Mesenchymal stem cell (in vitro differentiated cells and primary cell): ENCODE results near the gene TAPT1. TPM values are rescaled to one million over a fixed set of nuclear protein-coding genes. Genes with fewer than 3 reads are reported as not detected.

ENCODE experiments used
- DNase-seq: peaks from one replicate; pipeline ENCODE4 v3.0.0-alpha.2; 2013
- H2AFZ ChIP-seq: one replicate; pipeline ENCODE4 v1.6.1; 2013; ENCODE audit warnings: low read depth, mild to moderate bottlenecking, control low read depth, inconsistent platforms, low read length, moderate library complexity
- H2AK5ac ChIP-seq: 2 replicates; pipeline ENCODE4 v1.6.1; 2013; ENCODE audit warnings: low read length, moderate library complexity, mild to moderate bottlenecking, inconsistent platforms; ENCODE audit not compliant: severe bottlenecking
- H2BK120ac ChIP-seq: one replicate; pipeline ENCODE4 v1.6.1; 2013; ENCODE audit warnings: low read depth, mild to moderate bottlenecking, inconsistent platforms, low read length, moderate library complexity
- H2BK12ac ChIP-seq, 2 experiments: one replicate each; pipeline ENCODE4 v1.6.1; 2013; ENCODE audit warnings: inconsistent platforms in 2 of 2, low read length in 2 of 2, mild to moderate bottlenecking in 2 of 2, moderate library complexity in 2 of 2, control low read depth in 1 of 2
- H2BK15ac ChIP-seq: one replicate; pipeline ENCODE4 v1.6.1; 2013; ENCODE audit warnings: mild to moderate bottlenecking, low read depth, inconsistent platforms; ENCODE audit not compliant: poor library complexity, severe bottlenecking
- H2BK5ac ChIP-seq: 2 replicates; pipeline ENCODE4 v1.6.1; 2013; ENCODE audit warnings: low read depth, mild to moderate bottlenecking, low read length, control low read depth, inconsistent platforms; ENCODE audit not compliant: poor library complexity, severe bottlenecking
- H3K14ac ChIP-seq, 2 experiments: one replicate each; pipeline ENCODE4 v1.6.1; 2013; ENCODE audit warnings: inconsistent platforms in 2 of 2, low read length in 2 of 2, control low read depth in 1 of 2, mild to moderate bottlenecking in 1 of 2, moderate library complexity in 1 of 2
- H3K18ac ChIP-seq, 2 experiments: one replicate each; pipeline ENCODE4 v1.6.1; 2013; ENCODE audit warnings: inconsistent platforms in 2 of 2, low read length in 2 of 2, control low read depth in 1 of 2, low read depth in 1 of 2, mild to moderate bottlenecking in 1 of 2
- H3K23ac ChIP-seq, 2 experiments: one replicate each; pipeline ENCODE4 v1.6.1; 2013; ENCODE audit warnings: inconsistent platforms in 2 of 2, low read length in 2 of 2, mild to moderate bottlenecking in 2 of 2, moderate library complexity in 2 of 2, control low read depth in 1 of 2
- H3K27ac ChIP-seq: 2 replicates; pipeline ENCODE4 v1.5.1; 2013; ENCODE audit warnings: mild to moderate bottlenecking, moderate library complexity, low read length, control low read depth, inconsistent platforms; ENCODE audit not compliant: poor library complexity, severe bottlenecking
- H3K27me3 ChIP-seq, 2 experiments: 2 replicates each; pipeline versions ENCODE4 v1.6.1 to v1.7.0; 2013; ENCODE audit warnings: low read length in 2 of 2, mild to moderate bottlenecking in 2 of 2, moderate library complexity in 2 of 2, control low read depth in 1 of 2, inconsistent platforms in 1 of 2; ENCODE audit not compliant: control insufficient read depth in 1 of 2, insufficient read depth in 1 of 2
- H3K36me3 ChIP-seq, 2 experiments: 2 replicates each; pipeline versions ENCODE4 v1.6.1 to v1.7.0; 2013; ENCODE audit warnings: low read length in 2 of 2, control low read depth in 1 of 2, inconsistent platforms in 1 of 2, low read depth in 1 of 2, mild to moderate bottlenecking in 1 of 2; ENCODE audit not compliant: insufficient read depth in 2 of 2, control insufficient read depth in 1 of 2
- H3K4ac ChIP-seq, 2 experiments: one replicate each; pipeline ENCODE4 v1.6.1; 2013; ENCODE audit warnings: inconsistent platforms in 2 of 2, low read length in 2 of 2, mild to moderate bottlenecking in 2 of 2, moderate library complexity in 2 of 2, control low read depth in 1 of 2, low read depth in 1 of 2
- H3K4me1 ChIP-seq: 2 replicates; pipeline ENCODE4 v1.6.1; 2013; ENCODE audit warnings: low read depth, low read length, control low read depth; ENCODE audit not compliant: control insufficient read depth, insufficient read depth
- H3K4me2 ChIP-seq: 2 replicates; pipeline ENCODE4 v1.6.1; 2013; ENCODE audit warnings: low read length, mild to moderate bottlenecking, inconsistent platforms; ENCODE audit not compliant: poor library complexity, severe bottlenecking
- H3K4me3 ChIP-seq, 2 experiments: 2 replicates each; pipeline versions ENCODE4 v1.5.1 to v1.7.0; 2013; ENCODE audit warnings: low read length in 2 of 2, mild to moderate bottlenecking in 2 of 2, control low read depth in 1 of 2, low read depth in 1 of 2; ENCODE audit not compliant: insufficient read depth in 1 of 2
- H3K79me1 ChIP-seq: replicated peaks from 2 replicates; pipeline ENCODE4 v1.6.1; 2013; ENCODE audit warnings: mild to moderate bottlenecking, control low read depth, low read length, inconsistent platforms; ENCODE audit not compliant: poor library complexity, severe bottlenecking
- H3K9ac ChIP-seq: 2 replicates; pipeline ENCODE4 v1.7.0; 2013; ENCODE audit warnings: mild to moderate bottlenecking, low read length, moderate library complexity
- H3K9me3 ChIP-seq: 2 replicates; pipeline ENCODE4 v1.7.0; 2013; ENCODE audit warnings: mild to moderate bottlenecking, low read length; ENCODE audit not compliant: control insufficient read depth
- H4K8ac ChIP-seq: one replicate; pipeline ENCODE4 v1.6.1; 2013; ENCODE audit warnings: inconsistent platforms, mild to moderate bottlenecking, low read length, moderate library complexity
- H4K91ac ChIP-seq: one replicate; pipeline ENCODE4 v1.6.1; 2013; ENCODE audit warnings: mild to moderate bottlenecking, low read length, inconsistent platforms
- WGBS: methylation state at CpG from one replicate; pipeline ENCODE4 v1.1.7; 2013; ENCODE audit warnings: mixed read lengths; 5-methylcytosine and 5-hydroxymethylcytosine counted together
- small RNA-seq: library from polyadenylated mRNA; stranded (forward); fragments of <200 nt; extraction: miRNeasy Mini kit (QIAGEN cat#:217004); gene quantifications from one replicate; pipeline ENCODE3, GENCODE V24; 2013; ENCODE audit warnings: low read depth

TAPT1 gene

DNA sequence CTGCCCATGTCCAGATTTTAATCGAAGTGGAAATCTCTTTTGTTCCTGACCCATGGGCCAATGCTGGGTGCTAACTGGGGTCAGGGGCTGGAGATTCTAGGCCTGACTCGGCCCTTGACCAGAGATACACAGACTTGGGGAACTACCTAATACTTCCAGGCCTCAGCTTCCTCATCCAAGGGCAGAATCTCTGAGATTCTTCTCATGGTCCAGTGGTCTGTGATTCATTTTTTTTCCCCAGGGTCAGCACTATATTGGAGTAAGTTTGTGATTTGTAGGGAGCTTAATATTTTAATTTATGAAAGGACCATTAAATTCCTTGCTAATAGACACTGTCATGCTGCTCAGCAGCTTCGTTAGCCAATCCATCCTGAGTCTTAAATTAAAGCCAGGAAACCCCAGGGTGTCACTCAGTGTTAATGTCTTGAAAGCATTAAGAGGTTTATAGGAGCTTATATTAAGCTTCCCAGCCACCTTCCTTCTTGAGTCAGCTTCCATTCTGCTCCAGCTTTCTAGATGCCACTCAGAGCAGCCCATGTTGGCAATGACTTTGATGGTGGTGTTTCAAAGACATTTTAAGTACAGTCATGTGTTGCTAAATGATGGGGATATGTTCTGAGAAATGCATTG lies 115.5 kb downstream of the TAPT1 start:
- Histone ChIP-seq H3K9me3 (no peaks in the 10 kb centered on the region), H4K91ac (no peak overlapping the region), H3K23ac (no peak overlapping the region), H3K27me3 (peaks cover 33 to 67% of the 10 kb centered on the region in 2 experiments), H3K27ac (no peak overlapping the region), H3K4ac (no peak overlapping the region), H2AK5ac (no peak overlapping the region), H2BK5ac (no peak overlapping the region), H3K4me2 (no peak overlapping the region), H2BK120ac (no peak overlapping the region), H3K9ac (no peak overlapping the region), H3K79me1 (no peaks in the 10 kb centered on the region), H3K14ac (no peak overlapping the region), H2AFZ (no peak overlapping the region), H2BK12ac (no peak overlapping the region), H4K8ac (no peak overlapping the region), H2BK15ac (no peak overlapping the region), H3K18ac (no peak overlapping the region), H3K4me3 (no peak overlapping the region), H3K4me1 (no peaks in the 10 kb centered on the region), H3K36me3 (no peaks in the 10 kb centered on the region)
- WGBS, result 87% methylated on average over 3 of the region's 3 CpGs
- DNase-seq, result no peak

Small RNA genes within 50 kb of the gene (small RNA-seq; reads per million reads assigned to genes)
- gene RPS21P4, result not detected
